ENCODE results near the gene MTF2.
"Not testable (repeated sequence)": the region's sequence is repeated elsewhere in the genome, so short reads cannot be mapped to it uniquely, and the experiment has no call there.

The MTF2 gene

GRCh38 chr1:93140106-93140505, 61.0 kb downstream of the MTF2 start:
- DNase-seq (ENCODE audit: low read depth in 2 of 2, low spot score in 1 of 2) = no peak

GRCh38 chr1:93142161-93142560, 63.1 kb downstream of the MTF2 start:
- DNase-seq (ENCODE audit: low read depth in 2 of 2, low spot score in 1 of 2) = no peak

DNA sequence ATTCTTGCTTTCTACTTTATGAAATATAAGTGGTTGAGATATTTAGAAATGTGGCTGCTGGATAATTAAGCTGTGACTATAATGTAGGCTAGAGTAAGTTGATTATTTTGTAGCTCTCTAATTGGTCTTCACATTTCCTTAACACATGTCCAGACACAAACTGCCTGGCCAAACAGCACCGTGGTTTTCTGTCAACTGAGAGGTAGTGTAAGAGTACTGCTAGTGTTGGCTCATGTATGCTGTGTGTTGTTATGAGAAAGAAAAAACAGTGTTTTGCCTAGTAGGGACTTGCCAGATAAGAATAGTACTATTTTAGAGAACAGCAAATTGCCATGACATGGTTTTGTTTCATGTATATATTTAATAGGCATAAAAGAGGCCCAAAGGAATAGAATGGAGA, 64.1 kb downstream of the MTF2 start:
- no peak for DNase-seq (ENCODE audit: low read depth in 2 of 2, low spot score in 1 of 2)

- no peak for DNase-seq (ENCODE audit: low read depth in 2 of 2, low spot score in 1 of 2)
Observed at GRCh38 chr1:93143769-93144168, 64.7 kb downstream of the MTF2 start.

GRCh38 chr1:93148001-93148400, 68.9 kb downstream of the MTF2 start:
- no peak for DNase-seq (ENCODE audit: low read depth in 2 of 2, low spot score in 1 of 2)

DNA sequence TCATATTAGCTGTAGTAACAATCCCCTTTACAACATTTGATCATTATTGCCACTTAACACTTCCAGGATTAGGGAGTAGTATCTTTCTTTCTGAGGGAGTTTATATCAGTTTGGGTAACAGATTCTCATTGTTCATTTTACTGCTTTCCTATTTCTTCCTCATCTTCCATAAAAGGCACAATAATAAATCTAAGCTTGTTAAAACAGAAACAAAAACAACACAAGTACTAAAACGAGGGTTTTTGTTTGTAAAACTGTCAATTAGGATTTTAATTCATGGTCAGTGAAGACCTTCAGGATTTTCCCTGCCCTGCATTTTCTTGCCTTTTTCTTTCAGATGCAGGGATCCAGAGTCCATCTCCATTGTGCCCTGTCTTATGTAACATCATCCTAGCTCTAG, 71.6 kb downstream of the MTF2 start:
- DNase-seq (ENCODE audit: low read depth in 2 of 2, low spot score in 1 of 2) = no peak

DNA sequence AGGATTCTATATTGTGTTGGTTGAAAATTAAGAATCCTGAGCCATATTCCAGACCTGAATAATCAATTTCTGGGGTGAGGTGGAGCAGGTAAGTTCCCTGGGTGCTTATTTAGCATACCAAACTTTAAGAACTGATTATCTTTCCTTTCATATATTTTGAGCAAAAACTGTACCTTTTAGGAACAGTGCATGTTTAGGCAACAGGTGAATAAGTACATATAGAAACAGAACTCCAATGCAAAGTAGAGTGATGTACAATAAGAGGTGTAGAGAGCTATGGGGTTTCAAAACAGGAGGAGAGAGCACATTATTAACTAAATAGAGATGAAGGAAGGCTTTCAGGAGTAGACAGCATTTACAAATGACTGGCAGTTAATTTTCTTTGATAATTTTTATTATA, 72.4 kb downstream of the MTF2 start:
- DNase-seq (ENCODE audit: low read depth in 2 of 2, low spot score in 1 of 2) = no peak

GRCh38 chr1:93152835-93153234, 73.8 kb downstream of the MTF2 start:
- no peak for DNase-seq (ENCODE audit: low read depth in 2 of 2, low spot score in 1 of 2)

GRCh38 chr1:93154898-93155297, 75.8 kb downstream of the MTF2 start:
- no peak for DNase-seq (ENCODE audit: low read depth in 2 of 2, low spot score in 1 of 2)

DNA sequence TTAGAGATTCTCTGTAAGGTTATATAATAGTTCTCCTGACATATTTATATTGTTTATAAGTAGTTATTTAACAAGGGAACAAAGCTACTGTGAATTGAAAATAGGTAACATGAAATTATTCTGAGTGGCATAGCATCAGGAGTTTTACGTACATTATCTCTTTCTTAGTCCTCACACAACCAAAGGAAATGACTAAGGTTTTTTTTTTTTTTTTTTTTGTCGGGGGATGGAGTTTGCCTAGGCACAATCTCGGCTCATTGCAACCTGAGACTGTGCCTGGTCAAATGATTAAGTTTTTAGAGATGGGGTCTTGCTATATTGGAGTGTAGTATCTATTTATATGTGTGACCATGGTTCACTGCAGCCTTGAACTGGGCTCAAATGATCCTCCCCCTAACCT, 76.3 kb downstream of the MTF2 start:
- no peak for DNase-seq (ENCODE audit: low read depth in 2 of 2, low spot score in 1 of 2)

DNA sequence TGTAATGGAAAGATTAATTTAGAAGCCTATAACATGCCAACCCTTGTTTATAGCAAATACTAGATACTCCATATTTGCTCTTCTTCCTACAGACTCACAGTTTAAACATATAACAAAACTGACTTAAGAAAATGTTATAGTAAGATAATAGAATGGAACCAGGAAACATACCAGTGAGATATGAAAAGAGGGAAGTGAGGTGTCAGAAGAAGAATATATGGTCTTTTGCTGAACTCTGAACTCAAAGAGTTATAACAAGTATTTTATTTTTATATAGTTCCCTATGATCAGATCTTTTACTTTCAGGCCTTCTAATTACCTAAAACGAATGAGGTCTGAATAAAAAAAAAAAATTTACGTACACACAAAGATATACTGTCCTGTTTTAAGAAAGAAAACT, 80.3 kb downstream of the MTF2 start:
- DNase-seq (ENCODE audit: low read depth in 2 of 2, low spot score in 1 of 2) = no peak

GRCh38 chr1:93163314-93163713, 84.2 kb downstream of the MTF2 start:
- DNase-seq (ENCODE audit: low read depth in 2 of 2, low spot score in 1 of 2) = not testable (repeated sequence)

DNA sequence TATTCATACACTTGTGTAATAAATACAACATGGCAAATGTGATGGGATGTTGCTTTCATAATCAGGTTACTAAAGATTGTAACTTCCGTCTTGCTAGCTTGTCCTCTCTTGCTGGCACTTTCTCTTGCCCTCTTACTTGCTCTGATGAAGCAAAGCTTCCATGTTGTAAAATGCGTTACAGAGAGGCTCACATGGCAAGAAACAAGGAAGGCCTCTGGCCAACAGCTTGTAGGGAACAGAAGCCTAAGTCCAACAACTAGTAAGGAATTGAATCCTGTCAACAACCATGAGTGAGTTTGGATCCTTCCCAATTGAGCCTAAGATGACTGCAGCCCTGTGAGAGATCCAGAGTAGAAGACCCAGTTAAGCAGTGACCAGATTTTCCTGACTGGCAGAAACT, 85.7 kb downstream of the MTF2 start:
- no peak for DNase-seq (ENCODE audit: low read depth in 2 of 2, low spot score in 1 of 2)

DNA sequence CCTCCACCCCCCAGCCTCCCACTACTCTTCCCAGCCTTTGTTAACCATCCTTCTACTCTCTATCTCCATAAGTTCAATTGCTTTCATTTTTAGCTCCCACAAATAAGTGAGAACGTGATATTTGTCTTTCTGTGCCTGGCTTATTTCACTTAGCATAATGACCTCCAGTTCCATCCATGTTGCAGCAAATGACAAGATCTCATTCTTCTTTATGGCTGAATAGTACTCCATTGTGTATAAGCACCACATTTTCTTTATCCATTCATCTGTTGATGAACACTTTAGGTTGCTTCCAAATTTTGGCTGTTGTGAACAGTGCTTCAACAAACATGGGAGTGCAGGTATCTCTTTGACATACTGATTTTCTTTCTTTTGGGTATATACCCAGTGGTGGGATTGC, 86.8 kb downstream of the MTF2 start:
- DNase-seq (ENCODE audit: low read depth in 2 of 2, low spot score in 1 of 2) = not testable (repeated sequence)

- no peak for DNase-seq (ENCODE audit: low read depth in 2 of 2, low spot score in 1 of 2)
Observed at GRCh38 chr1:93167006-93167405, 87.9 kb downstream of the MTF2 start.

DNA sequence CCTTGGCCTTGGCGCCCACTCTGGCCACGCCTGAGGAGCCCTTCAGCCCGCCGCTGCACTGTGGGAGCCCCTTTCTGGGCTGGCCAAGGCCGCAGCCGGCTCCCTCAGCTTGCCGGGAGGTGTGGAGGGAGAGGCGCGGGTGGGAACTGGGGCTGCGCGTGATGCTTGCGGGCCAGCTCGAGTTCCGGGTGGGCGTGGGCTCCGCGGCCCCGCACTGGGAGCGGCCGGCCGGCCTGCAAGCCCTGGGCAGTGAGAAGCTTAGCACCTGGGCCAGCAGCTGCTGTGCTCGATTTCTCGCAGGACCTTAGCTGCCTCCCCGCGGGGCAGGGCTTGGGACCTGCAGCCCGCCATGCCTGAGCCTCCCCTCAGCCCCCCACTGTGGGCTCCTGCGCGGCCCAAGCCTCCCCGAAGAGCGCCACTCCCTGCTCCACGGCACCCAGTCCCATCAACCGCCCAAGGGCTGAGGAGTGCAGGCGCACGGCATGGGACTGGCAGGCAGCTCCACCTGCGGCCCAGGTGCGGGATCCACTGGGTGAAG, 91.1 kb downstream of the MTF2 start:
- not testable (repeated sequence) for DNase-seq (ENCODE audit: low read depth in 2 of 2, low spot score in 1 of 2)

- no peak for DNase-seq (ENCODE audit: low read depth in 2 of 2, low spot score in 1 of 2)
Observed at GRCh38 chr1:93171549-93172034, 92.5 kb downstream of the MTF2 start.

DNA sequence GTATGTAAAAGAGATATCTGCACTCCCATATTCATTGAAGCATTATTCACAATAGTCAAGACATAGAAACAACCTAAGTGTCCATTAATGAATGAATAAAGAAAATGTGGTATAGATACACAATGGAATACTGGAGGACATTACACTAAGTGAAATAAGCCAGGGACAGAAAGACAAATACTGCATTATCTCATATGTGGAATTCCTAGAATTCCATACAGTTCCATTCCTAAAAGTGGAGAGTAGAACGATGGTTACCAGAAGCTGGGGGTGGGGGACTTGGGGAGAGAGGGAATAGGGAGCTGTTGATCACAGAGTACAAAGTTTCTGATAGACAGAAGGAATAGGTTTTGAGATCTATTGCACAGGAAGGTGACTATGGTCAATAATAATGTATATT, 93.7 kb downstream of the MTF2 start:
- no peak for DNase-seq (ENCODE audit: low read depth in 2 of 2, low spot score in 1 of 2)

DNA sequence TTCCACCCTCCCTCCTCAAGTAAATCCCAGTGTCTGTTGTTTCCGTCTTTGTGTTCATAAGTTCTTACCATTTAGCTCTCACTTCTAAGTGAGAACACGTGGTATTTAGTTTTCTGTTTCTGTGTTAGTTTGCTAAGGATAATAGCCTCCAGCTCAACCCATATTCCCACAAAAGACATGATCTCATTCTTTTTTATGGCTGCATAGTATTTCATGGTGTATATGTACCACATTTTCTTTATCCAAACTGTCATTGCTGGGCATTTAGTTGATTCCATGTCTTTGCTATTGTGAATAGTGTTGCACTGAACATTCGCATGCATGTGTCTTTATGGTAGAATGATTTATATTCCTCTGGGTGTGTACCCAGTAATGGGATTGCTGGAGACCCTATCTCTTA, 95.6 kb downstream of the MTF2 start:
- not testable (repeated sequence) for DNase-seq (ENCODE audit: low read depth in 2 of 2, low spot score in 1 of 2)

DNA sequence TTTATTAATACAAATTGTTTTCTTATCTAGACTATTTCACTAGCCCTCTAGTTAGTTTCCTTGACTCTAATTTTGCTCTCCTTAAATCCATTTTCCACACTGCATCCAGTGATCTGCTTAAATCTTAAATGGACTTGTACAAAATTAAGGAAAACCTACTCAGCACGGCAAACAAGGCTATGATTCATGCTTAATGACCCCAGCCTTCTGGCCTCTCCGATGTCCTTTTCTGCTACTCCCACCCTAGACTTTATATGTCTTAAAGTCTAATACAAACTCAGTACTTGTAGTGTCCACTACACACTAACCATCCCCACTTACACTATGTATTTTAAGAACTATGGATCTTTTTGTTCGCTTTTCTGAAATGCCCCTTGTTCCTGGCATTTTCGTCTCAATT, 98.9 kb downstream of the MTF2 start:
- DNase-seq (ENCODE audit: low read depth in 2 of 2, low spot score in 1 of 2) = no peak

GRCh38 chr1:93178418-93178817, 99.3 kb downstream of the MTF2 start:
- DNase-seq (ENCODE audit: low read depth in 2 of 2, low spot score in 1 of 2) = no peak

DNA sequence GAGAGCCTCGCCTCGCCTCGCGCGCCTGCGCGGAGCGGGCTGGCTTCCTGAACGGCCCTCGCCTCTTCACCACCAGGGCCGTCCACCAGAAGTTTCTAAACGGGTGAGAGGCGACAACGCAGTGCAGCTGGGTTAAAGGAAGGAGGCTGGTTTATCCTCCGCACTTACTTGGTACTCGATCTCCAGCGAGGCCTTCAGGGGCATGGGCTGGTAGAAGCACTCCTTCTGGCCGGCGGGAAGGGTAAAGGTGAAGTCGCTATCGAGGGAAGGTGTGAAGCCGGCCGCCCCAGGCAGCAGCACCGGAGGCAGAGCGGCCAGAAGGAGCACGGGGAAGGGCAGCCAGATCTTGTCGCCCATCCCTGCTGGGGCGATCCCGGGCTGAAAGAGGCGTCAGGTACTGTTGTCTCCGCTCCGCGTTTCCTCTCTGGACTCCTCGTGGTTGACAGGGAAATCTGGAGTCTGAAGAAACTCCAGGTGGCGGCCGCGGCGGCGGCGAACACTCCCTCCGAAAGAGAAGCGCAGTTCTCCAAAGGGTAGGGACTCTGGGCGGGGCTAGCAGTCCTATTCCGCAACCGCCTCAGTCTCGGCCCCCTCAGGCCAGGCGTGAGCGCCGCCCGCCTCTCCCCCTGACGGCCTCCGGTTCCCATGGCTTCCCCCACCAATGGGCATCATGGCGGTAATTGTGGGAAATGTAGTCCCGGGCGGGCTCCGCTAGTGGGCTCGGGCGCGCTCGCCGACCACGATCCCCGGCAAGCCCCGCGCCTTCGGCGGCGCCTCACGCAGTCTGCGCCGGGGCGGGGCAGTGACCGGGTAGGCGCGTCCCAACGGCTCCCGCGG, 101.0 kb downstream of the MTF2 start, which contains the start of gene TMED5:
Gene TMED5 (minus strand): TSS at position 528 of the 837 bp plus-strand sequence. CDS start 171 bp downstream, at position 357.
- peak; percentile 85 to 89 for DNase-seq (ENCODE audit: low read depth in 2 of 2, low spot score in 1 of 2)

All from stimulated activated CD8-positive, alpha-beta memory T cell treated with anti-CD3 and anti-CD28 coated beads, Interleukin-4, amount 100 ng/mL, for 1 hour (primary cell).